Activated CD4-positive, alpha-beta T cell treated with anti-CD3 and anti-CD28 coated beads for 1 hour (primary cell): ENCODE data around the gene NUP210.

Experiments
- DNase-seq: peaks from one replicate; pipeline ENCODE4 v3.0.0-alpha.2; 2020

NUP210 gene

DNA sequence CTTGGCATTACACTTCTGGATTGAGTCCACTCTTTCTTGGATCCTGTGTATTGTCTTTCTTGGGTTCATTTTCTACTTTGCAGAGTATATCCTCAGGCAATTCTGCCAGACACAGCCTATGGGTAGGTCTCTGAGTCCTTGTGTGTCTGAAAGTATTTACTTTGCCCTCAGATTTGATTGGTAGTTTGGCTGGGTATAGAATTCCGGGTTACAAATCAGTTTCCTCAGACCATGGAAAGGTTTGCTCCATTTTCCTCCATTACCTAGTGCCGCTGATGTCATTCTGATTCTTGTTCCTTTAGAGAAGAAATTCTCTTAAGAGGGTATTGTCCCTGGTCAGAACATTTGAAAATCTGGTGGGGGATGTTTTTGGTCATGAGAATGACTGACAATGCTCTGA is 133.2 kb downstream of the NUP210 start:
- no peak for DNase-seq

DNA sequence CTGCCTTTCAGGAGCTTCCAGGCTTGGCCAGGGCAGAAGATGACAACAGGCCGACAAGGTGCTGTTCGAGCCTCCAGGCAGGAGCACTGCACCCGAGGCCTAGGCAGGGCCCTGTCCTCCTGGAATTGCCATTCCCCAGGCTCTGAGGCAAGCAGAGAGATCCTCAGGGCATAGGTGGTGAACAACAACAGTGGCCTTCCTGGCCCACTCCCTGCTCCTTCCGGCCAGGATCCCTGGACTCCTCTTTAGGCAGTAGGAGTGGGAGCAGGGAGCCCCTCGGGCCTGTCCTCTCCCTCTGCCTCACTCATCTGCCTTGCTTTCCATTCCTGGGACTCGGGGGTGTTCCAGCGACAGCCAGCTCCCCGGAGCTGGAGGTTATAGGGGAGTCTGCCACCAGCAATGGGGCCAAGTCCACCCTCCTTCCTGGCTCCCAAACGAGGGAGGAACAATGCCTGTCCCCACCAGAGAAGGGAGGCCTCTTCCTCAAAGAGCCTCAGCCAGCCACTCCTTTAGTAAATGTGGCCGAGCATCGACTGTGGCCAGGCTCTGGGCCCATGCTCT is 135.0 kb downstream of the NUP210 start:
- DNase-seq, result no peak

DNA sequence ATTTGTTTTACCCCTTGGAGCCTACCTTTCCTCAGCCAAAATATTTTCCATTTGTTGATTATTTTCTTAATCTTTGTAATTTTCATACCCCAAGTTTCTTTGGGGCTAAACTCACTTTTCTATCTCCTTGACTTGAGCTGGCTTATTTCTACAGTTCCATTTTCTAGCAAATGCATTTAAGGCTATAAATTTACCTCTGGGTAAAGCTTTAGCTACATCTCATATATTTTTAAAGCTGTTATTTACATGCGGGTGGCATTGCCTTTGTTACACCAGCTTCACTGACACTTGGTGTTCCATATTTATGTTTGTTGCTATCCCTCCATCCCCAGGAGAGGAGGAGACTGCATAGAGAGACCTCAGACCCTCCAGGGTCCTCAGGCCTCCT is 136.3 kb downstream of the NUP210 start:
- no peak for DNase-seq

DNA sequence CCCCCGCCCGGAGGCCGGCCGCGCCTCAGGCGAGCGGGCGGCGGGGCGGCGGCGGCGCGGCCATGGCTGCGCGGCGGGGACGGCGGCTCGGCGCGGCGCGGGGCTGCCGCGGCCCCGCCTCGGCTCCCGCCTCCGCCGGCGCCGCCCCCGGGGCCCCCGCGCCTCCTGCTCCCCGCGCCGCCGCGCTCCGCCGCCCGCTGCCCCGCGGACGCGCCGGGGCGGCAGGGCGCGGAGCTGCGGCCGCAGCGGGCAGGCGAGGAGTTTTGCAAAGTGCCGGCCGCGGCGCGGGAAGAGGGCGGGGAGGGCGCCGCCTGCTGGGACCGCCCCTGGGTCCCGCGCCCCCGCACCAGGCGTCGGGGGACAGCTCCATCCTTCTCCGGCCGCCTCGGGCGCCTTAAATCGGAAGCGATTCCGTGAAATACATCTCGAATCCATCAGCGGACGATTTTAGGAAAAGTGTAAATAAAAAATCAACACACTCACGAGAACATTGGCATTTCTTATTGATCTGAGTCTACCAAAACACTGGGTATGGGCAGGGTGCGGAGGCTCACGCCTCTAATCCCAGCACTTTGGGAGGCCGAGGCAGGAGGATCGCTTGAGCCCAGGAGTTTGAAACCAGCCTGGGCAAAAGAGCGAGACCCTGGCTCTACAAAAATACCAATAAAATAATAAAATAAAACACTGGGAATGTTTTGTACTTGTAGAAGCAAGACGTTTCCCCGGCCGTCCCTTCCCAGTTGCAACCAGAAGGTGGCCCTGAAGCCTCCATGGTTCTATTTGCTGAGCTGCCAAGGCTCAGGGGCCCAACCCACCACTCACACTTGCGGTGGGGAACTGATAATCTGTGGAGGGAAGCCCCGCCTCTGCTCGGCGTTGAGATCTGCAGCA is 136.9 kb downstream of the NUP210 start:
- DNase-seq, result no peak

DNA sequence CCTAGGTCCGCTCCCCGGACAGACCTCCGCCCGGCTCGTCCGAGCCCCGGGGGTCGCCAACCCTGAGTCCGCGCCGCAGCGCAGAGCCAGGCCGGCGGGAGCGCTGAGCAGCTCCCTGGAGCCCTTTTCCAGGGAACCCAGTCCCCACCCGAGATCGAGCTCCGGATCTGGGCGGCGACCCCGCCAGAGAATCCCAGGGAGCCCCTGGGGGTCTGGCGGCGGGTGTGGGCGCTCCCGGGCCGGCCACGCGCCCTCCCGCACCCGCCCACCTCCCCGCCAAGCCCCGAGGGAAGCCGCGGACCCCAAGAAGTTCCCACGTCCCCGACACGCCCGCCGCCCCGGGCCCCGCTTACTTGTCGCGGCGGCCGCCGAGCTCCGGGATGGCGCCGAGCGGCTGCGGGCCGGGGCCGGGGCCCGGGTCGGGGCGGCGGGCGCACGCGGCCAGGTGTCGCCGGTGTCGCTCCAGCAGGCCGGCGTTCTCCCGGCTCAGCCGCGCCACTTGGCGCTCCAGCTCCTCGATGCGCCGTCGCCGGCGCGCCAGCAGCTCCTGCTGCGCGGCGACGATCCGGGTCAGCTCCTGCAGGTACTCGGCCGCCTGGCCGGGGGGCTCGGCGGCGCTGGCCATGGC is 137.7 kb downstream of the NUP210 start:
- DNase-seq, result no peak

DNA sequence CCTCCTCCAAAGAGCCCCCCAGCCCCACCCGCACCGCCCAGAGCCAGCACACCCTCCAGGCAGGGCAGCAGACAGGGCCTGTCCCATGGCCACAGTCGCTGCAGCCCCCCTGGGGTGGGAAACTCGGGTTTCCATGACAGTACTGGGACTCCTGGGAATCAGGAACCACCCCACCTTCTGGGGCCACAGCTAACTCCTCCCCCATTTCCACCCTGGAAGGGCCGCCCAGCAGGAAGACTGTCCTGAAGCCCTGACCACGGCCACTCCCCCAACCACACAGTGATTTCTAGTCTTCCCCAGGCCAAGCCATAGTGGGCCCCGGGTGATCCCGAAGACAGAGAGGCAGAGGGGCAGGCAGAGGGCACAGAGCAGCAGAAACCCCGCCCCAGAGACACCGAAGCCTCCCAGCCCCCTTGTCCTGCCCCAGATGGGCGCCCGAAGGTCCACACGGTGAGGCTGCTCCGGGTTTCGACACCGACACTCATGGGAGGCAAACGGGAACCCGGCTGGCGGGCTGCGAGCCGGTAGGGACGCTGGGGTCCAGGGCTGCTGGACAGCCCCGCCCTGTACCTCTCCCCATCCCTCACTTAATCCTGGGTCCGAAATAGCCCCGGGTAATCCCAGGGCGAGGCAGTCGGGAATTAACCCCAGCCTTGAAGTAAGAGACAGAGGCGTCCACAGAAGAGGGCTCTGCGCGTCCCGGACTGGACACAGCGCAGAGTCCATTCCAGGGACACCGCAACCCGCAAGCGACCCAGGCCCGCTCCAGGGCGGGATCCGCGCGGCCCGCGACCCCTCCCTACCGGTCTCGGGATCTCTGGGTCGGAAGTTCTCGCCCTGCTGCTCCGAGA is 138.4 kb downstream of the NUP210 start:
- no peak for DNase-seq

DNA sequence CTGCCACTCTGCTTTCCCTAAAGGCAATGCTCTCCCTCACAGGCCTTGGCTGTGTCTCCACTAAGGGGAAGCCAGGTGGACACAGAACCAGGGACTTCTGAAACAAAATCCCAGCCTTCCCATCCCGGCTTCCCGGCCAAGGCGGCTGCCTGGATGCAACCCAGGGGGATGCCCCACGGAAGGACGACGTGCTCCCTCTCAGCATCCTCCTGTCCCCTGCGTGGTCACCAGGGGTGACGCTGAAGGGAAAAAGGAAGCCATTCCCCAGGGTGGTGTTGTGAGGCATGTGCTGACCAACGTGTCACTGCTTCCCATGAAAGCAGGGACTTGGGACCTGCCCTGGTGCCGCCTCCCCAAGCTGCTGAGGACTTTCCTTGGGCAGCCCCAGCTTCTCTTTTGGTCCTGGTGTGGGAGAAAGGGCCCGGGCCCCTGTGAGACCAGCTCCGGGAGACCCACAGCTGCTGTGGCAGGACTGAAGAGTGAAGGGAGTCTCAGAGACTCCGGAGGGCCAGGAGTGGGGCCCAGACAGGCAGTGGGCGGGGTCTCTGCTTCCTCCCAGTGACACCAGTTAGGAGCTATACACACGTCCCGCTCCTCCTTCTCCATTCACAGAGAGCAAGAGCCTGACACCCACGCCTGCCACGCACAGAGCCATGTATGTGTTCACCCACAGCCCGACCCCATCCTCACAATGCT is 139.2 kb downstream of the NUP210 start:
- no peak for DNase-seq

DNA sequence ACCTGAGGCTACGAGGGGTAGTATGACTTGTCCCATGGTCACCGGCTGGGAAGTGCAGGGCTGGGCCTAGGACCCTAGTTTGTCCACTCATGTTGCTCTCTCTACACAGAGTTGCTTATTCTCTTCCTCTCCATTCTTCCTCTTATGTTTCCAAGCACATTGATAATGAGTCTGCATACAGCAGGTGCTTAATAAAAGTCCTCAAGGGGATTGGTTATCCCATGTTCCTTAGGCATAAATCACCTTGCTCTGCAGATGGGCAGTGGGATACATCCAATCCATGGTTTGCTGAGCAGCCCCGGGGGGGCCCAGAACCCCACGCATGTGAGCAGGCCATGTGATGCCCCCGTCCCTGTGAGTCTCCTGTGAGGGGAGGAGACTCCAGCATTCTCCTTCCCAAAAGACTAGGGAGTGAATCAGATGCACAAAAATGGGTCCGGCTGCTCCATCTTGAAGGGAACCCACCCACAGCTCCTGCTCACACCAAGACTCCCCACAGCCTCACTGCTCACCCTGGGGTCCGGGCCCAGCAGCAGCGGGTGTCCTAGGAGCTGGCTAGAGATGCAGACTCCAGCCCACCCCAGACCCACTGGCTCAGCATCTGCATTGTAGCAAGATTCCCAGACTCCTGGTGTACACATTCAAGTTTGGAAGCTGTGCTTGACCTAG is 139.9 kb downstream of the NUP210 start:
- DNase-seq, result no peak

DNA sequence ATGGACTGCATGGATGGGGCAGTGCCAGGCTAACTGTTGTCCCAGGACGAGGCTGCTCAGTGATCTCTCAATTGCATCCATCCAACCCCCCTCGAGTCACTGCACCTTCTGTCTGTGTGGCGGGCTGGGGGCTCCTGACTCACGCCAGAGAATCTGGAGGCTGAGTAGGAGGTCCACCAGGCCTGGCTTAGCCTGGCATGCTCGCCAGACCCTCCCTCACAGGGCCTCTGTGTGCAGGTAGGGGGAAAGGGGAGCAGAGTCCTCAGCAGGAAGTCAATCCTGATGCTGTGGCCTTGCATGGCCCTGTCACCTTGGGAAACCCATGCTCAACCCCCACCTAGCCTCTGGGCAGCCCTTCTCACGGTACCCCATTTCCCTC is 140.6 kb downstream of the NUP210 start:
- no peak for DNase-seq

DNA sequence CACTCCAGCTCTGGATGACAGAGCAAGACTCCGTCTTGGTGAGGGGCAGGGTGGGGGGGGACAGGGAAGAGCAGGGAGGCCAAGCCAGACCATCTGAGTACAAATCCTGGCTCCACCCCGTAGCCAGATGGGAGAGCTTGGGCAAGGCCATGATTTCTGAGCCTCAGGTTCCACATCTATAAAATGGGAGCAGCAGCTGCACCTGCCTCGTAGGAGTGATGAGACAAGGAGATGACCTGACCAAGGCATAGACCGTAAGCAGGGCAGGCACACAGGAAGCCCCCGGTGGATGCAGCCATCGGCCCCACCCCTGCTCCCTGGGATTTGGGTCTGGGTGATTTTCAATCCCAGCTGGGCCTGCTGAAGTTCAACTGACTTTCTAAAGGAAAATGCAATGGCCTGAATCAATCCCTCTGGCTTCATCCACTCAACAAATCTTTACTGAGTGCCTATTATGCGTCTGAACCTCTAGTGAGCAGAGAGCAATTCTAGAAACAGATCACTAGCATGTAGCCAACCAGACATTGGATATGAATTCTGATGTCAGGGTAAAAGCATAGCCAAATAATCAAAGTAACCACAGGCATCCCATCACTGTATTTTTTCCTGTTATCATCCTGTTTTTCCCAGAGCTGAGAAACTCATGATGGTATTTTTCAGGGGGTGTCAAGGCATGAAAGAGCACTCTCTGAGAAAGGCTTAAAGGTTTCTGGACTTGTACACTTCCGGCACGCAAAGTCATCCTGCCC is 141.2 kb downstream of the NUP210 start:
- DNase-seq, result no peak

DNA sequence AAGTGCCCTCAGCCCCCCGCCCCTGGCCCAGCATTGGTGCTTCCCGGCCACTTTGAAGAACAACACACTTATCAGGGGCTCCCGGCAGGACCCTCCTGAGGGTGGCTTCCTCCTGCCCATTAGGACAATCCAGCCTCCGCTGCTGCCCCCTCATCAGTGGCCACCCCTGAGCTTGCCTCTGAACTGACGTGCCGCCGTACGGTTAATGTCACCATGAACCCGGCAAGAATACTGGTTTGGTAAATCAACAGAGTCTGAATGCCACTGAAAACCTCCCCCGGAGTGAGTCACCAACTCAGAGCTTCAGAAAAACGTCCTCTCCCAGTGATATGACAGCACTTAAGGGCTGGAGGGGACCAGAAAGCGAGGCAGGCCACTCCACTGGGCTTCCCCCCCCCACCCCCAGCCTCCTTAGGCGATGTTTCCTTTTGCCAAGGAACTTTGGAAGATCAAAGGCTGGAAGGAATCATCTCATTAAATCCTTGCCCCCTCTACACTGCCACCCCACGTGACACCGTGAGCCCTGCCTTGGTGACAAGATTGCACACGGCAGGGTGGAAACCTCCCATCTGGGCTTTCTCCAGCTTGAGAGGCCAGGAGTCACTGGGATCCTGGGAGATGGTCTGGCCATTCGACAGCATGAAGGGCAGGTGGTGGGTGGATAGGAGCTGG is 142.1 kb downstream of the NUP210 start:
- DNase-seq, result no peak

DNA sequence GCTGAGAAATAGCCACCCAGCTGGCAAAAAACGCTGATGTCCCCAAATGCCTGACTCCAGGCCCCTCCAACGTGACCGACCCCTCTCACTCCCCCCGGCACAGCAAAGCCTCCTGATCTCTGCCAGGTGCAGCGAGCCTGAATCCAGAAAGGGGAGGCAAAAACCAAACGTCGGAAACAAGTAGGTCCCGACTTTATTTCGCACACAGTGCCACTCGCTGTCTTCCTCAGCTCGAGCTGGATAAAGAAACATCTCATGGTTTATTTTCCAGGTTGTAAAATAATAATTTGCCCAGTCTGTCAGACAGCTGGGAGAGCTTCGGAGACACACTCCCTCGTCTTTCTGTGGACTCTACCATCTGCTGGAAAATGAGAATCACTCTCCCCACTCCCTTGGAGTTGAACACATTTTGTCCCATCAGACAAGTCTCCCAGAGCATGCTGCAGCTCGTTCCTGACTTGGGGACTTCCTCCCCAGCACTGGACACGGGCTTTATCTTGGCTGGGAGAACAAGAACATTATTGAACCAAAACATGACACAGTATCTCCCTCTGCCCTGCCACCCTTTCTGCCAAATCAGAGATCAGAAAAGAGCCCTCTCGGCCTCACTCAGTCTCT is 142.8 kb downstream of the NUP210 start:
- no peak for DNase-seq

DNA sequence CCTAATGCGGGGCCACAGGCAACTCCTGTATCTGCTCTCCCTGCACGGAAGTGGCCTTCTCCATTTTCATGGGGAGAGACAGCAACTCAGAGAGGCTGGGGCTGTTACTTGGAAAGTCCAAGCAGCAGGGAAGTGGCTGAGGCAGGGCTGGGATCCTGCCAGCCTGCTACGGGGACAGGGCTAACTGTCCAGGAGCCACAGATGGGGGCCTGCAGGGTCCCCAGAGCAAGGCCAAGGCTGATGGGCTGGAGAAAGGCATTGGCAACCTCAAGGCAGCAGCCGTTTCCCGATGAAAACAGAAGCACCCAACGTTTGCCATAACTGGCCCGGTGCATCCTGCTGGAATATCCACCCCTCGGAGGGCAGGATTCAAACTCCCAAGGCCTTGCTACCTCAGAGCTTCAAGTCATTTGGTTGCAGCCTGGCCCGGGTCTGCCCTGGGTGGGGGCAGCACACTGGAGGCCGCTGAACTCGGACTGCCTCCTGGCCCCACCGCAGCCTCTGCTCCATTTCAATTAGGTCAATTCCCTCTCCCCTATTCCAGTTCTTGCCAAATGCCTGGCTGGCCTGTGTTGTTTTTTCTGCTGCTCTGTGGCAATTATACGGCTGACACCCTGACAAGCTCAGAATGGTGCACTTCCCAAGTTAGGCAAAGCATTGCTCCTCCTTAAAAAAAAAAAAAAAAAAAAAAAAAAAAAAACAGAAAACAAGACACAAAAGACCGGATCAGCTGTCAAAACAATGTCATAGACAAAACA is 143.5 kb downstream of the NUP210 start:
- DNase-seq, result no peak

DNA sequence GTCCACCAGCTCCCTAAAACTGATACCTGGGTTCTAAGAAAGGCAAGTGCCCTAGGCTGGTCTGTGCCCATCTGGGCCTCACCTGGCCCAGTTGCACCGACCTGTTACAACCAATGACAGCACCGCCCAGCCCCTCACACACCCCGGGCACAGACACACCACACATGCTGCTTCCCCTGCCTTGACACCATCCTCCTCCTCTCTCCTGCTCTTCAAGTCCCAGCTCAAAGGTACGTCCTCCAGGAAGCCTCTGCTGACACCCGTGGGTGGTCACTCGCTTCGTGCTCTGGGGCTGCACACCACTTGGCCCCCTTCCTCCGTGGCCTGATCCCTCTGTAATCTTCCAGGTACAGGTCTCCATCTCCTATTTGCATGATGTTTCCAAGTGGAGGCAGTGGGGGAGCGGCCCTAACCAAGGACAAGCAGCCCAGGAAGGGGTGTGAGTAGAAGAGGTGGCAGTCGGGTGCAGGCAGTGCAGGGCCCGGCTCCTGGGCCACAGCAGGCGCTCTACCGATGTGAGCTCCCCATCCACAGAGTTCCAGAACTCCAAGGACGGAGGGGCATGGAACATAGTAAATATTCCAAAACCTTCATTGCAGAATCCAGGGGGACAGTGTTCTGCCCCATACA is 144.6 kb downstream of the NUP210 start:
- no peak for DNase-seq

DNA sequence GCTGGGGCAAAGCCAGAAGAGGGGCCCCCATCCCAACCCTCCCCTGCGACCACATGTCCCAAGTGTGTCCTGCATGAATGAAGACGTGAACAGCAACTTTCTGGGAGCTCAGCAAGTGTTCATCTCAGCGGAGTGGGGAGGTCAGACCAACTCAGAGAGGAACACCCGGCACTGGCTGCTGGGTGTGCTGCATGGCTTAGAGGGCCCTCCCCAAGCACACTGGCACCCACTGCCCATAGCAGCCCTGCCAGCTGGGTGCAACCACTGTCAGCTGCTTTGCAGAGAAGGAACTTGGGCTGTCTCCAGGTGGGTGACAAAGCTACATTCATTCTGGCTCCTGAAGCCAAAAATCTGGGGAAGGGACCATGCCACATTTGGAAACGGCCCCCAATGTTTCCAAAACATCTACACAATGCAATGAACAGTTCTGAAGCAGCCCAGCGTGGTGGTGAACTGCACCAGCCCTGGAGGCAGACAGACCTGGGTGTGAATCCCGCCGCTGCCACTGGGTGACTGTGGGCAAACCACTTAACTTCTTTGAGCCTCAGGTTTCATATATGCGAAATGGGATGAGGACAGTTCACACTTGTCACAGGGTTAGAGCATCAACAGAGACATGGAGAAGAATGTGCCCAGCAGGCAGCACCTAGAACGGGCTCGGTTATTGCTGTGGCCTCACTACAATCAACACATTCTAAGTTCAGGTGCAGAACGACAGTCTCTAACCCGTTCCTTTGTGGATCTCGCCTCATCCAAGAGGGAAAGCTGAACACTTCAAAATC is 145.4 kb downstream of the NUP210 start:
- no peak for DNase-seq

DNA sequence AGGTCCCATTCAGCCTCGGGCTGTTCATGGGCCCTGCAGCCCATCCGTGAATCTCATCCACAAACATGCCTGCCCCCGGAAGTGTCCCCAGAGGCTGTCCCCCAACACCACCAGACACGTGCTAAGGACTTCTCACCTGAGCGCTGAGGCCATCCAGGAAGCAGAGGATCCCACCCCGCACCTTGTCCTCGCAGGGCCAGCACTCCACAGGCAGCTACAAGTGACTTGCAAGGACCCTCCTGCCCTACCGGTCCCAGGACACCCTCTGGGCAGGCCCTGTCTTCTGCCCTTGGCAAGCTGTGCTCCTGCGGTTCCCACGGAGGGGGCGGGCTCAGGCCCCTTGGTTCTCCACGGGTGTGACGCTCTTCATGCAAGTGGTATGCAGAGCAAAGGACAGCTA is 146.0 kb downstream of the NUP210 start:
- DNase-seq, result no peak

DNA sequence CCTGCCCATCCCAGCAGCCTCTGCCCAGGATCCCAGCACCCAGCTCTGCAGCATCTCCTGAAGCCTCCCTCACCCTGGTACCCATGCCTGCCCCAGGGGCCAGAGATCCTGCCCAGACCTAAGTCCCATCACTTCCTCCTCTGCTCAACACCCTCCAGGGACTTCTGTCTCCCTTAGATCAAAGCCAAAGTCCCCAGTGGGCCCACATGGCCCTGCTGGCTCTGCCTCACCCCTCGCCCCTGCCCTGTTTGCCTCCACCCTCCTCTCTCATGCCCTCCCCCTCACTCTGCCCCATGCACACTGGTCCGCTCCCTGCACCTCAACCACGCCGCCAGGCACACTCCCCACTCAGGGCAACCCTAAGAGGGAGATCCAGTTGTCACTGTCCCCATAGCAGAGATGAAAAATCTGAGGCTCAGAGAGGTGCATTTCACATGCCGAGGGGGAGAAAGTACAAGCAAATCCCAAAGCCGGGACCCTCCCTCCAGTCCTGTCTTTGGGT is 146.5 kb downstream of the NUP210 start:
- no peak for DNase-seq
